Adrenal gland (tissue), 5 donors: ENCODE results near the gene PSMD5.

ENCODE experiments used
- CTCF ChIP-seq, 6 experiments: fragments of 450-650 bp in 4 of 6; fragments of 200-600 bp in 2 of 6; sonication (generic) in 1 of 6; IDR thresholded peaks; 1 replicate in 5 of 6; 2 replicates in 1 of 6; pipeline versions ENCODE4 v1.5.1 to v1.8.0; 2016 to 2021; ENCODE audit warnings: antibody characterized with exemption in 6 of 6, mild to moderate bottlenecking in 2 of 6, moderate library complexity in 1 of 6
- POLR2A ChIP-seq, 2 donors: fragments of 450-650 bp; IDR thresholded peaks; one replicate each; pipeline ENCODE4 v1.6.1; 2017; ENCODE audit warnings: antibody characterized with exemption in 2 of 2, mild to moderate bottlenecking in 2 of 2, moderate library complexity in 1 of 2
- donor health status: DM: no; HTN: no; CAD: no.

GRCh38 chr9:120885958-120886357 lies 43.2 kb upstream of the PSMD5 start:
- TF ChIP-seq CTCF (IDR thresholded peaks at IDR 0.05): no peak
- TF ChIP-seq POLR2A (IDR thresholded peaks at IDR 0.05): no peak
